ENCODE data around the gene CLASP2. TPM values are rescaled to one million over a fixed set of nuclear protein-coding genes. Genes with fewer than 3 reads are reported as not detected.
A peak's percentile ranks its signal among the peaks of the same experiment; 100 is the strongest.

CLASP2 gene
- total RNA-seq, 1 donor from 2014 or later, result 125 TPM

DNA sequence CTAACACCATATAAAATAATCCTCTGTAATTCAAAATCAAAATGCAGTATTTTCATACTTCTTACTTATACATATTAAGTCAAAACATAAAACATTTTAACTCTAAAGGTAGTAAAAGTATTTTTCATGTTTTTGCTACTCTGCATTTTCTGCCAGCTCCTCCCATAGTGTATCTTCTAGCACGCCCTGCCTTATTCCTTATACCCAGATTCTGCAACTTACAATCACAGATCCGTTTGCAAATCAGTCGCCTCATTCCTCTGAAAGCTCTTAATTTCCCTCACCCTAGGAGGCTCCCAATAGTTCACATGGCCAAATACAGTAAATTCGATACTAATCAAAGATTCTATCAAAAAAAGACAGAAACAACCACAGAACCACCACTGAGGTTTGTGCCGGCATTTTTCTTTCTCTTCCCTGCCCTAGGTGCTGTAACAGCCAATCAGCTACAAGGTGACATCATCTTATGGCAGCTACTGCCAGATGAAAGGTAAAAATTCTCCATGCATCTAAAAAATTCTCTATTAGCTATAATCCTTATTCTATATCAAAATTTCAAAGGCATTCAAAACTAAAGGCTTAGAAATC is 72.9 kb downstream of the CLASP2 start:
- Histone ChIP-seq H3K79me2 (ENCODE audit: low read depth) (peaks cover 41% of the 10 kb centered on the region), H3K4me3 (peak overlapping the region; percentile 23), H3K27me3 (no peaks in the 10 kb centered on the region), H3K9ac (no peak overlapping the region), H3K9me3 (ENCODE audit: low read depth) (no peaks in the 10 kb centered on the region), H3F3A (ENCODE audit: low read depth) (no peaks in the 10 kb centered on the region), H3K4me2 (peak overlapping the region; percentile 37), H3K36me3 (no peaks in the 10 kb centered on the region), H3K4me1 (peaks cover 5% of the 10 kb centered on the region), H3K27ac (peak overlapping the region; percentile 5), H2AFZ (replicated peaks) (no peak overlapping the region), H4K20me1 (ENCODE audit: low read depth) (peaks cover 3% of the 10 kb centered on the region)
- Mint-ChIP-seq H3K9me3 (no peaks in the 10 kb centered on the region), H3K27ac (peak overlapping the region; percentile 53), H3K4me1 (peaks cover 11% of the 10 kb centered on the region), H3K4me3 (peak overlapping the region; percentile 83), H3K27me3 (ENCODE audit: insufficient read depth, low read depth) (no peaks in the 10 kb centered on the region), H3K36me3 (peaks cover 4% of the 10 kb centered on the region)
- peak; percentile 12 for DNase-seq (ENCODE audit: low spot score)
- TF ChIP-seq CTCF (IDR thresholded peaks at IDR 0.05) (no peak), EZH2phosphoT487 (IDR thresholded peaks at IDR 0.05) (no peak), EZH2 (IDR thresholded peaks at IDR 0.05) (no peak)

GRCh38 chr3:33644582-33644981 is 73.5 kb downstream of the CLASP2 start:
- no peaks in the 10 kb centered on the region for H3K9me3 ChIP-seq (ENCODE audit: low read depth)
- no peaks in the 10 kb centered on the region for H3F3A ChIP-seq (ENCODE audit: low read depth)
- Mint-ChIP-seq H3K9me3 (no peaks in the 10 kb centered on the region), H3K4me3 (no peak overlapping the region), H3K27ac (no peak overlapping the region), H3K4me1 (peaks cover 11% of the 10 kb centered on the region), H3K27me3 (ENCODE audit: insufficient read depth, low read depth) (no peaks in the 10 kb centered on the region), H3K36me3 (peaks cover 4% of the 10 kb centered on the region)
- no peak overlapping the region for H3K4me3 ChIP-seq
- H3K36me3 ChIP-seq, result no peaks in the 10 kb centered on the region
- TF ChIP-seq EZH2phosphoT487 (IDR thresholded peaks at IDR 0.05) (no peak), CTCF (IDR thresholded peaks at IDR 0.05) (no peak), EZH2 (IDR thresholded peaks at IDR 0.05) (no peak)
- no peak overlapping the region for H2AFZ ChIP-seq (replicated peaks)
- no peak for DNase-seq (ENCODE audit: low spot score)
- H3K9ac ChIP-seq, result no peak overlapping the region
- peaks cover 5% of the 10 kb centered on the region for H3K4me1 ChIP-seq
- peaks cover 3% of the 10 kb centered on the region for H4K20me1 ChIP-seq (ENCODE audit: low read depth)
- H3K4me2 ChIP-seq, result no peak overlapping the region
- no peaks in the 10 kb centered on the region for H3K27me3 ChIP-seq
- peak overlapping the region; percentile 5 for H3K27ac ChIP-seq
- H3K79me2 ChIP-seq (ENCODE audit: low read depth), result peaks cover 36% of the 10 kb centered on the region

- no peak overlapping the region for H3K4me3 ChIP-seq
- no peaks in the 10 kb centered on the region for H3K9me3 ChIP-seq (ENCODE audit: low read depth)
- H4K20me1 ChIP-seq (ENCODE audit: low read depth), result peaks cover 3% of the 10 kb centered on the region
- Mint-ChIP-seq H3K9me3 (no peaks in the 10 kb centered on the region), H3K36me3 (peaks cover 6% of the 10 kb centered on the region), H3K27me3 (ENCODE audit: insufficient read depth, low read depth) (no peaks in the 10 kb centered on the region), H3K27ac (no peak overlapping the region), H3K4me3 (no peak overlapping the region), H3K4me1 (peaks cover 11% of the 10 kb centered on the region)
- no peak overlapping the region for H3K27ac ChIP-seq
- DNase-seq (ENCODE audit: low spot score), result no peak
- no peak overlapping the region for H3K9ac ChIP-seq
- no peaks in the 10 kb centered on the region for H3K36me3 ChIP-seq
- TF ChIP-seq CTCF (IDR thresholded peaks at IDR 0.05) (no peak), EZH2phosphoT487 (IDR thresholded peaks at IDR 0.05) (no peak), EZH2 (IDR thresholded peaks at IDR 0.05) (no peak)
- peaks cover 5% of the 10 kb centered on the region for H3K4me1 ChIP-seq
- peaks cover 6% of the 10 kb centered on the region for H3F3A ChIP-seq (ENCODE audit: low read depth)
- H2AFZ ChIP-seq (replicated peaks), result no peak overlapping the region
- no peak overlapping the region for H3K4me2 ChIP-seq
- H3K79me2 ChIP-seq (ENCODE audit: low read depth), result peaks cover 26% of the 10 kb centered on the region
- H3K27me3 ChIP-seq, result no peaks in the 10 kb centered on the region
These were observed 75.2 kb downstream of the CLASP2 start for GRCh38 chr3:33642806-33643205.

Data from neural progenitor cell (in vitro differentiated cells).